ENCODE data around the gene N4BP2.

GRCh38 chr4:40134206-40134917 lies 77.7 kb downstream of the N4BP2 start:
- TF ChIP-seq CTCF (conservative IDR thresholded peaks at IDR 0.05) (no peak), ZFX (IDR thresholded peaks at IDR 0.05) (no peak)

Data from C4-2B (cell line).